Measurements from ENCODE around the gene TNFAIP8L1.
"Not testable (repeated sequence)": the region's sequence is repeated elsewhere in the genome, so short reads cannot be mapped to it uniquely, and the experiment has no call there.

Gene TNFAIP8L1

DNA sequence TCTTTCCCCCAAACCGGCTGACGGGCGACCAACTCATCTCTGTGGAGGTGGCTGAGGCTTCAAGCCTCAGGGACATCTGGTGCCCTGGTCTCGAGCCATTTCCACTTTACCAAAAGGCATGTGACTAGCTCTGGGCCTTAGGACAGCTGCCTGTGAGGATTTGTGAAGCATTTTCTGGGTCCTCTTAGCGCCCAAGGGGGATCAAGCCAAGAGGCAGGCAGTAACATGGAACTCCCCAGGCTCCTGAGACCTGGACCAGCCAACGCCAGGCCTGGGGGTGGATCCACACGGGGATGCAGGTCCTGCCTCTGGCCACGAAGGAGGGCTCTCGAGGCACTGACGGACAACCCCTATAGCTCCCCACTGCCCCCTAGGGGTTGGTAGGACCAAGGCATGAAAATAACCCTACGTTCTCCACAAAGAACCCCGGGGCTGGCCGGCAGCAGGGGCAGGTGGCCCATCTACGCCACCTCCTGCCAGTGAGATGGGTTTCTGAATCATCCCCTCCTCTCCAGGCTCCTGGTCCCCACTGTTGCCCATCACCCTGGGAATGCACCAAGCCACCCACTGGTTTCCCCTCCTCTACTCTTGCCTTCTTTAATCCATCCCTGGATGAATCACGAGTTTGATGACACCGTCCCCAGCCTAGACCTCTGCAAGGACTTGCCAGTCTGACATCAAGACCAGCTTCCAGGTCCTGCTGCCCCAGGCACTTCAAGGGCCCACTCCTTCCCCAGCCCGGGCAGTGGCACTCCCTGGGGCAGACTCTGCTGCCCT is 37.8 kb downstream of the TNFAIP8L1 start:
- peak; percentile 17 for DNase-seq
- H3K4me2 ChIP-seq (ENCODE audit: insufficient read depth, low read length) = no peak overlapping the region
- no peaks in the 10 kb centered on the region for H3K9me3 ChIP-seq (ENCODE audit: insufficient read depth, low read length, severe bottlenecking)
- no peaks in the 10 kb centered on the region for H3K4me1 ChIP-seq (ENCODE audit: insufficient read depth, low read length)
- H3K36me3 ChIP-seq (ENCODE audit: insufficient read depth, low read length) = peaks cover 41% of the 10 kb centered on the region
- no peaks in the 10 kb centered on the region for H3K79me2 ChIP-seq (ENCODE audit: insufficient read depth, low read length)
- no peak overlapping the region for H3K27ac ChIP-seq (ENCODE audit: low read length)
- no peak overlapping the region for H3K9ac ChIP-seq (ENCODE audit: low read depth, low read length)
- H4K20me1 ChIP-seq (ENCODE audit: insufficient read depth, low read length) = peaks cover 11% of the 10 kb centered on the region; the same call in 1 of the 2 replicates
- H2AFZ ChIP-seq (ENCODE audit: low read depth, low read length) = no peak overlapping the region
- TF ChIP-seq EZH2 (IDR thresholded peaks at IDR 0.05; ENCODE audit: borderline replicate concordance, low read depth, low read length, severe bottlenecking) = no peak
- TF ChIP-seq, protein P1, sequence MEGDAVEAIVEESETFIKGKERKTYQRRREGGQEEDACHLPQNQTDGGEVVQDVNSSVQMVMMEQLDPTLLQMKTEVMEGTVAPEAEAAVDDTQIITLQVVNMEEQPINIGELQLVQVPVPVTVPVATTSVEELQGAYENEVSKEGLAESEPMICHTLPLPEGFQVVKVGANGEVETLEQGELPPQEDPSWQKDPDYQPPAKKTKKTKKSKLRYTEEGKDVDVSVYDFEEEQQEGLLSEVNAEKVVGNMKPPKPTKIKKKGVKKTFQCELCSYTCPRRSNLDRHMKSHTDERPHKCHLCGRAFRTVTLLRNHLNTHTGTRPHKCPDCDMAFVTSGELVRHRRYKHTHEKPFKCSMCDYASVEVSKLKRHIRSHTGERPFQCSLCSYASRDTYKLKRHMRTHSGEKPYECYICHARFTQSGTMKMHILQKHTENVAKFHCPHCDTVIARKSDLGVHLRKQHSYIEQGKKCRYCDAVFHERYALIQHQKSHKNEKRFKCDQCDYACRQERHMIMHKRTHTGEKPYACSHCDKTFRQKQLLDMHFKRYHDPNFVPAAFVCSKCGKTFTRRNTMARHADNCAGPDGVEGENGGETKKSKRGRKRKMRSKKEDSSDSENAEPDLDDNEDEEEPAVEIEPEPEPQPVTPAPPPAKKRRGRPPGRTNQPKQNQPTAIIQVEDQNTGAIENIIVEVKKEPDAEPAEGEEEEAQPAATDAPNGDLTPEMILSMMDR (IDR thresholded peaks at IDR 0.05; ENCODE audit: borderline replicate concordance, extremely low read depth, low read length, poor library complexity, severe bottlenecking) = peak; percentile 54
- H3K4me3 ChIP-seq (ENCODE audit: low read depth in 1 of 2, low read length in 2 of 2) = no peak overlapping the region
- ATAC-seq (ENCODE audit: insufficient read depth, low read depth) = no peak
- no peaks in the 10 kb centered on the region for H3K27me3 ChIP-seq (ENCODE audit: insufficient read depth, low read length, poor library complexity)

DNA sequence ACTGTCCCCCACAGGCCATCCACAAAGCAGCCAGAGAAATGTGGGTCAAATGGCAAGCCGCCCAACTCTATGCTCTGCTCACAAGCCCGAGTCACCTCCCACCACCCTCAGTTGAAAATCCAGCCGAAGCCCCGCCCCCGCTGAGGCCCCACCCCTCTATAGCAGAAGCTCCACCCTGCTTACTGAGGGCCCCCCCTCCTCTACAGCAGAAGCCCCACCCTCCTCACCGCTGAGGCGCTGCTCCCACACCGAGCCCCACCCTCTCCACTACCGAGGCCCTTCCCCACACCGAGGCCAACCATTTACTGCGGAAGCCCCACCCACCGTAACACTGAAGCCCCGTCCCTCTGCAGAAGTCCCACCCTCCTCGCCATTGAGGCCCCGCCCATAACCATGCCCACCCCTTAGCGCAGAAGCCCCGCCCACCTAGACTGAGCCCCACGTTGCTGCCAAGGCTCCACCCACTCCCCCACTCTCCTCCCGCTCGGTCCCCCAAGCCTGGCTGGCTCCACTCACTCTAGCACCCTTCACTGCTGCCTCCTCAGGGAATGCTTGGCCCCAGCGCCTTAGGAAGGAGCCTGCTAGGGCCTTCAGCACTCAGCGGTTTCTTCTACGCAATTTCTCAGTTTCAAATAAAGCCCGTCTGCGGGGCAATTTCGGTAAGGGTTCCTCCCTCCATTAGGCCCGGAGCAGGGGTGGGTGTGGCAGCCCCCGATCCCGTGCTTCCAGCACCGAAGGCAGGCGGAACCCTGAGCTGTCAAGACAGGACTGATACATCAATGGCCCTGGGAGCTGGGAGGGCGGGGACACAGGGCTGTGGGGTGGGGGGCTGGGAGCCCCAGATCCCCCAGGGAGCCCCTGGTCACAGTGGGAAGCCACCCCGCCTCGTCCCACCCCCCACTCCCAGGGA is 39.8 kb downstream of the TNFAIP8L1 start:
- H3K27ac ChIP-seq (ENCODE audit: low read length) = no peak overlapping the region
- TF ChIP-seq, protein P1 (IDR thresholded peaks at IDR 0.05; ENCODE audit: borderline replicate concordance, extremely low read depth, low read length, poor library complexity, severe bottlenecking) = no peak
- no peak for TF ChIP-seq EZH2 (IDR thresholded peaks at IDR 0.05; ENCODE audit: borderline replicate concordance, low read depth, low read length, severe bottlenecking)
- no peaks in the 10 kb centered on the region for H3K27me3 ChIP-seq (ENCODE audit: insufficient read depth, low read length, poor library complexity)
- H3K9ac ChIP-seq (ENCODE audit: low read depth, low read length) = no peak overlapping the region
- no peaks in the 10 kb centered on the region for H3K9me3 ChIP-seq (ENCODE audit: insufficient read depth, low read length, severe bottlenecking)
- no peaks in the 10 kb centered on the region for H3K79me2 ChIP-seq (ENCODE audit: insufficient read depth, low read length)
- H2AFZ ChIP-seq (ENCODE audit: low read depth, low read length) = no peak overlapping the region
- ATAC-seq (ENCODE audit: insufficient read depth, low read depth) (peak; percentile 70), DNase-seq (peak; percentile 51)
- H3K4me3 ChIP-seq (ENCODE audit: low read depth in 1 of 2, low read length in 2 of 2) = no peak overlapping the region
- H4K20me1 ChIP-seq (ENCODE audit: insufficient read depth, low read length) = peaks cover 11% of the 10 kb centered on the region; the same call in 1 of the 2 replicates
- H3K4me2 ChIP-seq (ENCODE audit: insufficient read depth, low read length) = no peak overlapping the region
- peaks cover 60% of the 10 kb centered on the region for H3K36me3 ChIP-seq (ENCODE audit: insufficient read depth, low read length)
- no peaks in the 10 kb centered on the region for H3K4me1 ChIP-seq (ENCODE audit: insufficient read depth, low read length)

DNA sequence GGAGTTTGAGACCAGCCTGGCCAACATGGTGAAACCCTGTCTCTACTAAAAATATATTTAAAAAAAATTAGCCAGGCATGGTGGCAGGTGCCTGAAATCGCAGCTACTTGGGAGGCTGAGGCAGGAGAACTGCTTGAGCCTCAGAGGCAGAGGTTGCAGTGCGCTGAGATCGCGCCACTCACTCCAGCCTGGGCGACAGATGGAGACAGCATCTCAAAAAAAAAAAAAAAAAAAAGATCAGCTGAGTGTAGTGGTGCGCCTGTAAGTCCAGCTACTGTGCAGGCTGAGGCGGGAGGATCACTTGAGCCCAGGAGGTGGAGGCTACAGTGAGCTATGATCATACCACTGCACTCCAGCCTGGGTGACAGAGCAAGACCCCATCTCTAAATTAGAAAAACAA is 40.7 kb downstream of the TNFAIP8L1 start:
- H4K20me1 ChIP-seq (ENCODE audit: insufficient read depth, low read length) = peaks cover 11% of the 10 kb centered on the region; the same call in 1 of the 2 replicates
- H3K79me2 ChIP-seq (ENCODE audit: insufficient read depth, low read length); H3K9ac ChIP-seq (ENCODE audit: low read depth, low read length); H3K27me3 ChIP-seq (ENCODE audit: insufficient read depth, low read length, poor library complexity); H3K4me1 ChIP-seq (ENCODE audit: insufficient read depth, low read length); H3K4me2 ChIP-seq (ENCODE audit: insufficient read depth, low read length); H3K9me3 ChIP-seq (ENCODE audit: insufficient read depth, low read length, severe bottlenecking); H2AFZ ChIP-seq (ENCODE audit: low read depth, low read length); DNase-seq; ATAC-seq (ENCODE audit: insufficient read depth, low read depth); H3K4me3 ChIP-seq (ENCODE audit: low read depth in 1 of 2, low read length in 2 of 2); H3K27ac ChIP-seq (ENCODE audit: low read length): not testable (repeated sequence)
- H3K36me3 ChIP-seq (ENCODE audit: insufficient read depth, low read length) = peaks cover 68% of the 10 kb centered on the region
